ENCODE data around the gene ZCCHC18. TPM values are rescaled to one million over a fixed set of nuclear protein-coding genes. Genes with fewer than 3 reads are reported as not detected.
"Not testable (repeated sequence)": the region's sequence is repeated elsewhere in the genome, so short reads cannot be mapped to it uniquely, and the experiment has no call there.

The ZCCHC18 gene
- total RNA-seq, 2 donors from 2014 or later, result 3.1 to 4.8 TPM

DNA sequence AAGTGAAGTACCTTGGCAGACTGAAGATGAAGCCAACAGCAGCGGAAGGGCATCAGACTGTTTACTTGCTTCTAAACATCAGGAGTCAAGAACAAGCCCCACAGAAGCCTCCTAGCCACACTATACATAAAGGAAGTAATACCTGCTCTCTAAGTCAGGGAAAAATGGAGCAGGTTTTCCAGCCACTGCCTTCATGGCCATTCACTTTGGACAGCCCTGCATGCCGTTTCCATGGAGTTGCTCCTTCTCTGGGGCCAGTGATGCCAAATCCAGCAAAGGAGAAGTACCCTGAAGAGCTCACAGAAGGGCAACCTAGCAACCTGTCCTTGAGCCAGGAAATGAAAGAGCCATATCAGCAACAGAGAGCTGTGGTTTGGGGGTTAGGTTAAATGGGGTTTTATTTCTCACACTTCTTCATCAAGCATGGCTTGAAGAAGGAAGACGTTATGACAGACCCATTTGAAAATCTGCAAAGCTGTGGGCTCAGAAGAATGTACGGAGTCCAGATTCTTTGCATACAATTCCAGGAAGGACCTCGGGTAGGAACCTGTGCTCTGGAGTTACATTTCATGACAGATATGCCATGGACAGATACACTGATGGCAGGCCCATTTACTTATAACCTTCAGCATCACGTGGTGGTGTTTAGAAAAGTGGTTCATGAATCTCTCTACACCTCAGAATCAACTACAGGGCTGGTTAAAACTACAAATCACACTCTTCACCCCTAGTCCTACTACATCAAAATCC is 1.7 kb upstream of the ZCCHC18 start:
- not testable (repeated sequence) for H3K27me3 Mint-ChIP-seq; H3K36me3 Mint-ChIP-seq; DNase-seq (ENCODE audit: low spot score); H3K9me3 Mint-ChIP-seq
- H3K4me1 Mint-ChIP-seq (ENCODE audit: low read depth in 2 of 2), result peaks cover 33 to 41% of the 10 kb centered on the region in 2 donors
- ATAC-seq, result peak in 1 of 2 donors; percentile 55
- H3K4me3 Mint-ChIP-seq, result peak overlapping the region; percentile 90
- H3K27ac Mint-ChIP-seq, result peak overlapping the region; percentile 61 to 74

- peaks cover 41 to 47% of the 10 kb centered on the region in 2 donors for H3K4me1 Mint-ChIP-seq (ENCODE audit: low read depth in 2 of 2)
- no peaks in the 10 kb centered on the region for H3K36me3 Mint-ChIP-seq
- peak in 1 of 2 donors; percentile 43 for ATAC-seq
- DNase-seq (ENCODE audit: low spot score), result no peak
- peaks cover 0 to 3% of the 10 kb centered on the region in 2 donors for H3K27me3 Mint-ChIP-seq
- H3K4me3 Mint-ChIP-seq, result peak overlapping the region; percentile 90
- no peaks in the 10 kb centered on the region for H3K9me3 Mint-ChIP-seq
- H3K27ac Mint-ChIP-seq, result peak overlapping the region; percentile 76 to 82
Observed at GRCh38 chrX:104113222-104113965, 1.1 kb downstream of the ZCCHC18 start.

DNA sequence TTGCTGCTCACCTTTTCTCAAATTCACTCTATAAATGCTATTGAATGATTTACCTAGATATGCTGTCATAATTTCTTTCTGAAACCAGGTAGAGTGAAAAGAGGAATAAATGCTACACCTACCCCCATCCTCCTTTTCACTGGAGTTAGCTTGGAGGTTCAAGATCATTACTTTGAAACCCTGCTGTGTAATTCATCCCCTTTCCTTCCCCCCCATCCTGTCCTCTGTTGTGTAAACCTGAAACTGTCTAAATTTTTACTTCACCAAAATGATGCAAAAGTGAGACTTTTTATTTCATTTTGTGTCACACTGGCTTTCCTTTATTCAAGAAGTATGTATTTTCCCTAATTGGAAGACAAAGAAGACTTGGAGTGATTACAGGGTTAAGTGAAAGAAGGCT is 5.4 kb downstream of the ZCCHC18 start:
- Mint-ChIP-seq H3K27ac (peak overlapping the region; percentile 72 to 84), H3K36me3 (no peaks in the 10 kb centered on the region), H3K4me1 (ENCODE audit: low read depth in 2 of 2) (peaks cover 23 to 32% of the 10 kb centered on the region in 2 donors), H3K27me3 (peaks cover 0 to 5% of the 10 kb centered on the region in 2 donors), H3K4me3 (peak overlapping the region; percentile 71), H3K9me3 (no peaks in the 10 kb centered on the region)
- ATAC-seq, result peak; percentile 60 to 66
- DNase-seq (ENCODE audit: low spot score), result no peak

DNA sequence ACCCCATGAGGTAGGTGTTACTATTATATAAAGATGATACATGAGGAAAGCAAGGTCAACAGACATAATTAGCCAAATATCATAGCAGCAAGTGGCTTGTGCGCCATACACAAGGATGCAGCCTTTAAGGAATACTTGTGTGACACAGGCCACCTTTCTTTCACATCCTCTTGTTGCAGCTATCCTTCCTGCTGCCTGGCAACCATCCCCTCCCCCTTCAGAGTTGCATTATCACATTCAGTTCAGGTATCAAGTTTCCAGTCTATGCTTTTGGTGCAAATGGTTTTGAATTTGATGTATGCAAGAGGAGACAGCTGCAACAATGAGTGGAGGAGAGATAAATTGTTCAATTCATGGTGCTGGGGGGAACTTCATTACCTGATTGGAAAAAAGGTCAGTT is 6.4 kb downstream of the ZCCHC18 start:
- no peak for DNase-seq (ENCODE audit: low spot score)
- no peak for ATAC-seq
- Mint-ChIP-seq H3K4me1 (ENCODE audit: low read depth in 2 of 2) (peaks cover 25 to 36% of the 10 kb centered on the region in 2 donors), H3K9me3 (no peaks in the 10 kb centered on the region), H3K27me3 (peaks cover 0 to 5% of the 10 kb centered on the region in 2 donors), H3K36me3 (no peaks in the 10 kb centered on the region), H3K27ac (peak overlapping the region; percentile 19 to 72), H3K4me3 (no peak overlapping the region)

GRCh38 chrX:104122829-104123228 is 10.5 kb downstream of the ZCCHC18 start:
- ATAC-seq, result peak; percentile 72 to 86
- Mint-ChIP-seq H3K27me3 (peaks cover 0 to 2% of the 10 kb centered on the region in 2 donors), H3K27ac (peak overlapping the region; percentile 40 to 65), H3K9me3 (no peaks in the 10 kb centered on the region), H3K4me3 (peak overlapping the region; percentile 34), H3K36me3 (no peaks in the 10 kb centered on the region), H3K4me1 (ENCODE audit: low read depth in 2 of 2) (peaks cover 21 to 23% of the 10 kb centered on the region in 2 donors)
- DNase-seq (ENCODE audit: low spot score), result no peak

DNA sequence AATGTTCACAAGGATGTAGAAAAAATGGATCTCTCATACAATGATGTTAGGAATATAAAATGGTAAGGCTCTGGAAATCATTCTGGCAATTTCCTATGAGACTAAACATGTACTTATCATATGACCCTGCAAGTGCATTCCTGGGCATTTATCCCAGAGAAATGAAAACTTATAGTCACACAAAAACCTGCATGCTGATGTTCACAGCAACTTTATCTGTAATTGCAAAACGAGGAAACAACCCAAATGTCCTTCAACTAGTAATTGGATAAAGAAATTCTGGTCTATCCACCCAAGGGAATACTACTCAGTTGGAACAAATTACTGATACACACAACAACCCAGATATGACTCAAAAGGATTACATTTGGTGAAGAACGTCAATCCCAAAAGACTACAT is 14.5 kb downstream of the ZCCHC18 start:
- DNase-seq (ENCODE audit: low spot score) (no peak), ATAC-seq (no peak)
- Mint-ChIP-seq H3K4me3 (no peak overlapping the region), H3K9me3 (no peaks in the 10 kb centered on the region), H3K27me3 (peaks cover 0 to 6% of the 10 kb centered on the region in 2 donors), H3K27ac (no peak overlapping the region), H3K4me1 (ENCODE audit: low read depth in 2 of 2) (peaks cover 11 to 12% of the 10 kb centered on the region in 2 donors), H3K36me3 (peaks cover 6% of the 10 kb centered on the region)

DNA sequence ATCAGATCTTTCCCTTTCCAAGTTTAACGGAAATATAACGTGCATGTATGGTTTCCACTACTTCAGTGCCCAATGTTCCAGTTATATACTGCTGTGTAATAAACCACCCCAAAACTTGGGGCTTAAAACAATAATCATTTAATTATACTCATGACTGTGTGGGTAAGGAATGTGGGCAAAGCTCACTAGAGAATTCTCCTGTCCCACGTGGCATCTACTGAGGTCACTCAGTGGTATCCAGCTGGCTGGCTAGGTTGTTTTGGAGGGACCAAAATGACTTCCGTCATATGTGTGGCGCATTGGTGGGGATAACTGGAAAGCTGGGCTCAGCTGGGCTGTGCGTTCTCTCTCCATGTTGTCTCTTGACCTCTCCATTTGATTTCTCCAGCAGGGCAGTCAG is 18.5 kb downstream of the ZCCHC18 start:
- ATAC-seq (no peak), DNase-seq (ENCODE audit: low spot score) (no peak)
- H3K36me3 Mint-ChIP-seq, result peaks cover 6% of the 10 kb centered on the region
- H3K4me1 Mint-ChIP-seq (ENCODE audit: low read depth in 2 of 2), result peaks cover 20 to 27% of the 10 kb centered on the region in 2 donors
- no peak overlapping the region for H3K27ac Mint-ChIP-seq
- no peaks in the 10 kb centered on the region for H3K9me3 Mint-ChIP-seq
- no peak overlapping the region for H3K4me3 Mint-ChIP-seq
- peaks cover 0 to 13% of the 10 kb centered on the region in 2 donors for H3K27me3 Mint-ChIP-seq

GRCh38 chrX:104134583-104135261 is 22.4 kb downstream of the ZCCHC18 start:
- H3K27ac Mint-ChIP-seq, result peak overlapping the region; percentile 22 to 60
- ATAC-seq (no peak), DNase-seq (ENCODE audit: low spot score) (no peak)
- peak overlapping the region; percentile 71 for H3K4me3 Mint-ChIP-seq
- H3K4me1 Mint-ChIP-seq (ENCODE audit: low read depth in 2 of 2), result peaks cover 26 to 31% of the 10 kb centered on the region in 2 donors
- H3K27me3 Mint-ChIP-seq, result peaks cover 0 to 13% of the 10 kb centered on the region in 2 donors
- peaks cover 6% of the 10 kb centered on the region for H3K36me3 Mint-ChIP-seq
- no peaks in the 10 kb centered on the region for H3K9me3 Mint-ChIP-seq

- Mint-ChIP-seq H3K4me3 (peak overlapping the region; percentile 71), H3K4me1 (ENCODE audit: low read depth in 2 of 2) (peaks cover 26 to 31% of the 10 kb centered on the region in 2 donors), H3K27me3 (peaks cover 0 to 10% of the 10 kb centered on the region in 2 donors), H3K9me3 (no peaks in the 10 kb centered on the region), H3K36me3 (peaks cover 2% of the 10 kb centered on the region), H3K27ac (peak overlapping the region in 1 of 2 donors; percentile 22)
- DNase-seq (ENCODE audit: low spot score), result no peak
- no peak for ATAC-seq
Observed at GRCh38 chrX:104135677-104136076, 23.4 kb downstream of the ZCCHC18 start.

GRCh38 chrX:104136241-104137019 is 24.1 kb downstream of the ZCCHC18 start:
- Mint-ChIP-seq H3K27ac (no peak overlapping the region), H3K4me3 (no peak overlapping the region), H3K4me1 (ENCODE audit: low read depth in 2 of 2) (peaks cover 26 to 31% of the 10 kb centered on the region in 2 donors), H3K36me3 (no peaks in the 10 kb centered on the region), H3K9me3 (no peaks in the 10 kb centered on the region), H3K27me3 (peaks cover 0 to 9% of the 10 kb centered on the region in 2 donors)
- DNase-seq (ENCODE audit: low spot score) (peak; percentile 74), ATAC-seq (peak in 1 of 2 donors; percentile 77)

DNA sequence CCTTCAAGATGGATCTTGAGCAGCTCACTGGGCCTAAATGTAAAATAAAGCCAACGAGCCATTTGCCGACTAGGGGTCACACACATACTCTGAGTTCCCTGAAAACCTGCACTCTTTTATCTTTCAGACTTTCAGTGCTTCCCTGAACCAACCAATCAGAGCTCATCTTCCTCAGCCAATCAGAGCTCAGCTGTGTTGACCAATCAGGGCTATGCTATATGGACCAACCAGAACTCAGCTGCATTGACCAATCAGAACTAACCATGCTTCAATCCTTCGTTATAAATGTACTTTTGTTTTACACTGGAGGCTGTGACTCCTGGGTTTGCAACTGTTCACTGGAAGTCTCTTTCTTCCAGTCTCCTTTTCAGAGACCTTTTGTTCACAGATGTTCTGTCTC is 25.2 kb downstream of the ZCCHC18 start:
- Mint-ChIP-seq H3K36me3 (no peaks in the 10 kb centered on the region), H3K4me1 (ENCODE audit: low read depth in 2 of 2) (peaks cover 30 to 32% of the 10 kb centered on the region in 2 donors), H3K4me3 (no peak overlapping the region), H3K9me3 (no peaks in the 10 kb centered on the region), H3K27me3 (peaks cover 0 to 7% of the 10 kb centered on the region in 2 donors), H3K27ac (no peak overlapping the region)
- peak in 1 of 2 donors; percentile 46 for ATAC-seq
- DNase-seq (ENCODE audit: low spot score), result no peak

DNA sequence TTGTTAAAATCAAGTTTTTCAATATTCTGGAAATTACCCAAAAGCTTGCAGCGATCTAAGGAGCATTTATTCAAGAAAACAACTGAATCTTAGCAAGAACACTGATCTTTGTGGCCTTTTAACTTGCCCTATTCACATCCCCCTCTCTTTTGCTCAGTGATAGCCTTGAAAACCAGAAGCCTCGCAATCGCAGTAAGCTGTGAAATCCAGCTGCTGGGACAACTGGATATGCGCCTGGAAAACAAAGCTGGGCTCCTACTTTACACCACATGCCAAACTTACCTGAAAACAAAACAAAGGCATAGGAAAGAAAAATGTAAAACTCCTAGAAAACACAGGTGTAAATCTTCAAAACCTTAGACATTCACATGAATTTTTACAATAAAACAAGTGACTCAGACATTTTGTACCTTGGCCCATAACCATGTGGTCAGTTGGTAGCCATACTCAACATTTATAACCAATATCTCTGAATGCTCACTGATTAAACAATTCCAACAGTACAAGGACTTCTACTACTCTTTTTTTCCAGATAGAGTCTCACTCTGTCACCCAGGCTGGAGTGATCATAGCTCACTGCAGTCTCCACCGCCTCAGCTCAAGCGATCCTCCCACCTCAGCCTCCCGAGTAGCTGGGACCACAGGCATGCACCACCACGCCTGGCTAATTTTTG is 28.9 kb downstream of the ZCCHC18 start:
- H3K4me1 Mint-ChIP-seq (ENCODE audit: low read depth in 2 of 2), result peaks cover 17 to 24% of the 10 kb centered on the region in 2 donors
- no peaks in the 10 kb centered on the region for H3K9me3 Mint-ChIP-seq
- no peak for DNase-seq (ENCODE audit: low spot score)
- no peaks in the 10 kb centered on the region for H3K36me3 Mint-ChIP-seq
- no peak overlapping the region for H3K27ac Mint-ChIP-seq
- no peak for ATAC-seq
- no peak overlapping the region for H3K4me3 Mint-ChIP-seq
- H3K27me3 Mint-ChIP-seq, result peaks cover 0 to 7% of the 10 kb centered on the region in 2 donors
